Stomach (tissue), 9 donors: ENCODE measurements around the gene C5orf63. TPM values are rescaled to one million over a fixed set of nuclear protein-coding genes. Genes with fewer than 3 reads are reported as not detected.

Experiments
- DNase-seq, 2 donors: peaks; one replicate each; pipeline versions ENCODE4 v3.0.0 to v3.0.0-alpha.2; 2013 to 2019
- H3K27ac ChIP-seq, 5 donors: fragments of 200-600 bp in 4 of 5; sonication (generic) in 4 of 5; one replicate each; pipeline ENCODE4 v1.5.1; 2013 to 2019; ENCODE audit warnings: mild to moderate bottlenecking in 1 of 5, moderate library complexity in 1 of 5
- H3K27me3 ChIP-seq, 3 donors: fragments of 200-600 bp; sonication (generic); one replicate each; pipeline ENCODE4 v1.5.1; 2017 to 2019; ENCODE audit warnings: mixed run types in 1 of 3
- H3K36me3 ChIP-seq, 4 donors: fragments of 200-600 bp; sonication (generic); 1 replicate in 3 of 4; 2 replicates in 1 of 4; pipeline ENCODE4 v1.5.1; 2016 to 2019
- H3K4me1 ChIP-seq, 4 donors: fragments of 200-600 bp; sonication (generic); one replicate each; pipeline ENCODE4 v1.5.1; 2016 to 2019
- H3K4me3 ChIP-seq, 4 donors: fragments of 200-600 bp; sonication (generic) in 3 of 4; one replicate each; pipeline ENCODE4 v1.5.1; 2016 to 2019; ENCODE audit warnings: mild to moderate bottlenecking in 1 of 4
- H3K9me3 ChIP-seq, 4 donors: fragments of 200-600 bp; sonication (generic); one replicate each; pipeline ENCODE4 v1.5.1; 2016 to 2019
- CTCF ChIP-seq, 7 experiments: fragments of 450-650 bp in 4 of 7; fragments of 200-600 bp in 3 of 7; sonication (generic) in 3 of 7; IDR thresholded peaks; one replicate each; pipeline ENCODE4 v1.5.1; 2016 to 2019; ENCODE audit warnings: antibody characterized with exemption in 7 of 7, control low read depth in 2 of 7, mild to moderate bottlenecking in 1 of 7
- EP300 ChIP-seq: sonication (generic); formaldehyde crosslinking; IDR thresholded peaks from one replicate; pipeline ENCODE4 v1.6.1; 2017; ENCODE audit warnings: antibody characterized with exemption
- POLR2A ChIP-seq, 4 donors: fragments of 450-650 bp; IDR thresholded peaks; one replicate each; pipeline ENCODE4 v1.6.1; 2016; ENCODE audit warnings: antibody characterized with exemption in 4 of 4, control low read depth in 2 of 4, mild to moderate bottlenecking in 1 of 4, moderate library complexity in 1 of 4
- POLR2AphosphoS5 ChIP-seq, 3 donors: sonication (generic); formaldehyde crosslinking; IDR thresholded peaks; one replicate each; pipeline ENCODE4 v1.6.1; 2016; ENCODE audit warnings: antibody characterized with exemption in 3 of 3
- WGBS, 5 donors: extraction: QIAGEN DNeasy Blood & Tissue Kit in 3 of 5; methylation state at CpG; one replicate each; pipeline versions ENCODE4 v1.1.5 to v1.1.7; 2013 to 2018; 5-methylcytosine and 5-hydroxymethylcytosine counted together
- intact Hi-C: fragments of 100-400 bp; cut with DNase I; formaldehyde crosslinking; loops from one replicate; pipeline ENCODE4 v1.15.1; 2023; ENCODE audit warnings: low total_unique reads
- polyA plus RNA-seq, 3 donors: library from polyadenylated mRNA; stranded (reverse); fragments of 200-250 nt; gene quantifications; one replicate each; pipeline ENCODE4 v1.2.3, GENCODE V29; 2013
- total RNA-seq, 5 donors: library from RNA; depleted of rRNA; stranded (reverse); fragments of >200 nt; gene quantifications; one replicate each; pipeline versions ENCODE4 v1.1.0 to v1.2.3, GENCODE V29; 2014 to 2016
- donor health status: healthy with polysubstance abuse.
- donor health status: Bipolar disorder and iron deficiency.
- donor health status: healthy.

The C5orf63 gene
- total and polyA plus RNA-seq, 8 donors = 0.45 to 16.8 (median 5.0) TPM

GRCh38 chr5:127088251-127088650 lies 14.9 kb upstream of the C5orf63 start:
- H3K4me1 ChIP-seq = no peaks in the 10 kb centered on the region
- no peaks in the 10 kb centered on the region for H3K9me3 ChIP-seq
- H3K27me3 ChIP-seq = no peaks in the 10 kb centered on the region
- DNase-seq = no peak
- no peaks in the 10 kb centered on the region for H3K36me3 ChIP-seq
- TF ChIP-seq EP300 (no peak), POLR2A (IDR thresholded peaks at IDR 0.05) (no peak), CTCF (IDR thresholded peaks at IDR 0.05) (no peak), POLR2AphosphoS5 (IDR thresholded peaks at IDR 0.05) (no peak)
- no peak overlapping the region for H3K4me3 ChIP-seq
- intact Hi-C loops = no loop called here
- WGBS, 5 donors = 38 to 74% (median 71%) methylated on average over 1 of the region's 1 CpG
- no peak overlapping the region for H3K27ac ChIP-seq

- no peak for DNase-seq
Measured at GRCh38 chr5:127086589-127086988, 13.3 kb upstream of the C5orf63 start.

GRCh38 chr5:127085796-127086195 lies 12.5 kb upstream of the C5orf63 start:
- Histone ChIP-seq H3K9me3 (no peaks in the 10 kb centered on the region), H3K4me3 (no peak overlapping the region), H3K27ac (no peak overlapping the region), H3K36me3 (no peaks in the 10 kb centered on the region), H3K27me3 (no peaks in the 10 kb centered on the region), H3K4me1 (no peaks in the 10 kb centered on the region)
- no peak for DNase-seq
- TF ChIP-seq EP300 = no peak
- no peak for TF ChIP-seq POLR2A (IDR thresholded peaks at IDR 0.05)
- TF ChIP-seq POLR2AphosphoS5 (IDR thresholded peaks at IDR 0.05) = no peak
- no peak for TF ChIP-seq CTCF (IDR thresholded peaks at IDR 0.05)
- WGBS, 5 donors = 80 to 88% (median 86%) methylated on average over 5 of the region's 5 CpGs
- intact Hi-C loops = no loop called here

More at GRCh38 chr5:127086589-127086988, 13.3 kb upstream of the C5orf63 start:
- no peaks in the 10 kb centered on the region for H3K36me3 ChIP-seq
- no peaks in the 10 kb centered on the region for H3K9me3 ChIP-seq
- intact Hi-C loops = no loop called here
- H3K4me3 ChIP-seq = no peak overlapping the region
- no peaks in the 10 kb centered on the region for H3K27me3 ChIP-seq
- WGBS, 5 donors = 87 to 100% (median 91%) methylated on average over 2 of the region's 2 CpGs
- H3K4me1 ChIP-seq = no peaks in the 10 kb centered on the region
- no peak overlapping the region for H3K27ac ChIP-seq
- no peak for TF ChIP-seq CTCF (IDR thresholded peaks at IDR 0.05)
- TF ChIP-seq POLR2A (IDR thresholded peaks at IDR 0.05) = no peak
- TF ChIP-seq POLR2AphosphoS5 (IDR thresholded peaks at IDR 0.05) = no peak
- TF ChIP-seq EP300 = no peak

GRCh38 chr5:127085371-127085770 lies 12.1 kb upstream of the C5orf63 start:
- intact Hi-C loops = no loop called here
- no peak for DNase-seq
- no peaks in the 10 kb centered on the region for H3K9me3 ChIP-seq
- WGBS, 5 donors = 68 to 84% (median 74%) methylated on average over 2 of the region's 2 CpGs
- H3K36me3 ChIP-seq = no peaks in the 10 kb centered on the region
- no peak overlapping the region for H3K4me3 ChIP-seq
- TF ChIP-seq CTCF (IDR thresholded peaks at IDR 0.05) (no peak), EP300 (no peak), POLR2A (IDR thresholded peaks at IDR 0.05) (no peak), POLR2AphosphoS5 (IDR thresholded peaks at IDR 0.05) (no peak)
- H3K4me1 ChIP-seq = no peaks in the 10 kb centered on the region
- H3K27me3 ChIP-seq = no peaks in the 10 kb centered on the region
- H3K27ac ChIP-seq = no peak overlapping the region
